Hepatocyte (in vitro differentiated cells): Measurements from ENCODE around the gene SULT1A2.

ENCODE experiments used
- EZH2 ChIP-seq: fragments of 200-600 bp; sonication (generic); IDR thresholded peaks from 2 replicates; pipeline ENCODE4 v1.6.1; 2016; ENCODE audit warnings: antibody characterized with exemption, mild to moderate bottlenecking, borderline replicate concordance
- TF ChIP-seq, protein P1 (sequence below): fragments of 200-600 bp; sonication (generic); IDR thresholded peaks from 2 replicates; pipeline ENCODE4 v1.5.1; 2016; ENCODE audit warnings: antibody characterized with exemption, mild to moderate bottlenecking; ENCODE audit not compliant: poor library complexity

DNA sequence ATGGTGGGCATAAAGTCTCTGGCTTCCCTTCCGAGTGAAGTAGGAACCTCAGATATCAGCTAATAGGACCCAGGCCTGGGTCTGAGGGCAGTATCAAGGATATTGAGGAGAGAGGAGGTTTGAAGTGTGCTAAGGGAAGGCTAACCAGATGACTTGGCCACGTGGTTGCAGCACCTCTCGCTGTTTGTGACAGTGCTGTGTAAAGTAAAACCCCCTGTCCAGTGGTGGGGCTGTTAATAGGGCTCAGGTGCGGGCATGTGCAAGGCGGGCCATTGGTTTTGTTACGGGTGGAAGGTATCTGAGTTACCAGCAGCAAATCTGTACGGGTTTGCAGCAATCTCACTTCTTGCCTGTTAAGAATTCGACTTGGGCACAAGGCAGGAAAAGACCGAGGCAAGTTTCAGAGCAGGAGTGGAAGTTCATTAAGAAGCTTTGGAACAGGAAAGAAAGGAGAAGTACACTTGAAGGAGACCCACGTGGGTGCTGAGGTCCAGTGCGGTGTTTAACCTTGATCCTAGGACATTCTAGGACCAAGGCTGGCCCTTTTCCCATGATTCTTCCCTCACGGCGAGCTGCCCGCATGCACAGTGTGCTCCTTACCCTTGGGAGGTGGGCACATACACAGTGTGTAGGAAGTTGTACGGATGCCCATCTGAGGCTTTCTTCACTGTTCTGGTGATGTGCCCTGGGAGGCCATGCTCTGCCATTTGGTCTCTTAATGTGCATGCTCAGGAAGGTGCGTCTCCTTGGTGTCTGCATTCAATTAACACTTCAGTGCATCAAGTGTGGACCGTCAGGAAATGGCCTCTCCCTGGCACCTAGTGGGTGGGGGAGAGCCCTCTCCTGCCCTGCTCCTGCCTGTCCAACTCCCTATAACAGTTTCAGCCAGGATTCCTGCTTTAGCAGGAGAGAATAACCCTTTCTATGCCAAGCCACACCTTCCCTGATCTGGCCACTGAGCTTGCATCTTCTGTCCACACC lies 22.8 kb downstream of the SULT1A2 start:
- TF ChIP-seq, protein P1, sequence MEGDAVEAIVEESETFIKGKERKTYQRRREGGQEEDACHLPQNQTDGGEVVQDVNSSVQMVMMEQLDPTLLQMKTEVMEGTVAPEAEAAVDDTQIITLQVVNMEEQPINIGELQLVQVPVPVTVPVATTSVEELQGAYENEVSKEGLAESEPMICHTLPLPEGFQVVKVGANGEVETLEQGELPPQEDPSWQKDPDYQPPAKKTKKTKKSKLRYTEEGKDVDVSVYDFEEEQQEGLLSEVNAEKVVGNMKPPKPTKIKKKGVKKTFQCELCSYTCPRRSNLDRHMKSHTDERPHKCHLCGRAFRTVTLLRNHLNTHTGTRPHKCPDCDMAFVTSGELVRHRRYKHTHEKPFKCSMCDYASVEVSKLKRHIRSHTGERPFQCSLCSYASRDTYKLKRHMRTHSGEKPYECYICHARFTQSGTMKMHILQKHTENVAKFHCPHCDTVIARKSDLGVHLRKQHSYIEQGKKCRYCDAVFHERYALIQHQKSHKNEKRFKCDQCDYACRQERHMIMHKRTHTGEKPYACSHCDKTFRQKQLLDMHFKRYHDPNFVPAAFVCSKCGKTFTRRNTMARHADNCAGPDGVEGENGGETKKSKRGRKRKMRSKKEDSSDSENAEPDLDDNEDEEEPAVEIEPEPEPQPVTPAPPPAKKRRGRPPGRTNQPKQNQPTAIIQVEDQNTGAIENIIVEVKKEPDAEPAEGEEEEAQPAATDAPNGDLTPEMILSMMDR, result no peak
- TF ChIP-seq EZH2, result no peak
